B cell (primary cell): ENCODE results near the gene FRMD4B. TPM values are rescaled to one million over a fixed set of nuclear protein-coding genes. Genes with fewer than 3 reads are reported as not detected.

Experiments
- ATAC-seq: fragments of 200-7000 bp; cut with Tn5 transposase; one replicate; pipeline ENCODE4 v1.10.0; 2021; ENCODE audit warnings: low read depth, mild to moderate bottlenecking, moderate number of reproducible peaks, moderate library complexity
- CTCF ChIA-PET: fragments of 350-600 bp; sonication (Branson Sonifier 250); formaldehyde crosslinking; loops from one replicate; lab custom pipeline; 2021; ENCODE audit warnings: antibody characterized with exemption, inconsistent platforms; lab: Charles Lee
- POLR2A ChIA-PET: fragments of 350-600 bp; sonication (Branson Sonifier 250); formaldehyde crosslinking; loops from one replicate; lab custom pipeline; 2021; ENCODE audit warnings: antibody characterized with exemption; lab: Charles Lee
- DNase-seq: peaks from one replicate; pipeline ENCODE4 v3.0.0; 2013
- H2AFZ ChIP-seq: 2 replicates; pipeline ENCODE4 v1.6.1; 2012; ENCODE audit warnings: mild to moderate bottlenecking, low read depth, low read length; ENCODE audit not compliant: insufficient read depth, poor library complexity, severe bottlenecking
- H3K27ac ChIP-seq, 2 donors: 1 replicate in 1 of 2; 2 replicates in 1 of 2; pipeline ENCODE4 v1.5.1; 2012 to 2013; ENCODE audit warnings: low read length in 2 of 2, mild to moderate bottlenecking in 2 of 2, moderate library complexity in 1 of 2
- H3K27me3 ChIP-seq, 4 experiments: fragments of 200-600 bp in 1 of 4; sonication (generic) in 1 of 4; replicated peaks in 1 of 4; 1 replicate in 2 of 4; 2 replicates in 2 of 4; pipeline versions ENCODE4 v1.6.1 to v1.7.0; 2013 to 2016; ENCODE audit warnings: low read length in 3 of 4, mild to moderate bottlenecking in 2 of 4, mixed read lengths in 1 of 4, moderate library complexity in 1 of 4; ENCODE audit not compliant: insufficient read depth in 4 of 4, control insufficient read depth in 3 of 4; ENCODE audit errors: control extremely low read depth in 1 of 4
- H3K36me3 ChIP-seq, 2 experiments: replicated peaks in 1 of 2; 1 replicate in 1 of 2; 2 replicates in 1 of 2; pipeline versions ENCODE4 v1.6.1 to v1.7.1; 2013; ENCODE audit warnings: low read length in 1 of 2; ENCODE audit not compliant: insufficient read depth in 2 of 2, control insufficient read depth in 1 of 2; ENCODE audit errors: control extremely low read depth in 1 of 2, extremely low read depth in 1 of 2
- H3K4me1 ChIP-seq, 2 donors: fragments of 200-600 bp in 1 of 2; sonication (generic) in 1 of 2; 1 replicate in 1 of 2; 2 replicates in 1 of 2; pipeline versions ENCODE4 v1.5.1 to v1.6.1; 2013 to 2017; ENCODE audit warnings: low read length in 2 of 2; ENCODE audit not compliant: control insufficient read depth in 2 of 2, insufficient read depth in 2 of 2
- H3K4me2 ChIP-seq: replicated peaks from 2 replicates; pipeline ENCODE3; 2012; ENCODE audit warnings: mild to moderate bottlenecking, low read depth, low read length; ENCODE audit not compliant: poor library complexity, severe bottlenecking
- H3K4me3 ChIP-seq, 5 experiments: fragments of 200-600 bp in 1 of 5; sonication (generic) in 1 of 5; 1 replicate in 3 of 5; 2 replicates in 2 of 5; pipeline versions ENCODE4 v1.5.1 to v1.7.0; 2011 to 2016; ENCODE audit warnings: low read length in 4 of 5, mild to moderate bottlenecking in 4 of 5, low read depth in 2 of 5, control low read depth in 1 of 5, moderate library complexity in 1 of 5; ENCODE audit not compliant: insufficient read depth in 1 of 5; ENCODE audit errors: control extremely low read depth in 1 of 5, extremely low read depth in 1 of 5
- H3K79me2 ChIP-seq: fragments of 200-600 bp; sonication (generic); one replicate; pipeline ENCODE4 v1.6.0; 2016; ENCODE audit warnings: low read length; ENCODE audit not compliant: control insufficient read depth, insufficient read depth
- H3K9ac ChIP-seq: fragments of 200-600 bp; sonication (generic); 2 replicates; pipeline ENCODE4 v1.6.1; 2017; ENCODE audit warnings: mild to moderate bottlenecking, low read length, moderate library complexity
- H3K9me3 ChIP-seq, 3 donors: one replicate each; pipeline versions ENCODE4 v1.6.1 to v1.7.1; 2013; ENCODE audit warnings: low read length in 2 of 3; ENCODE audit not compliant: control insufficient read depth in 2 of 3, insufficient read depth in 1 of 3; ENCODE audit errors: control extremely low read depth in 1 of 3
- H4K20me1 ChIP-seq: 2 replicates; pipeline ENCODE4 v1.6.0; 2012; ENCODE audit warnings: mild to moderate bottlenecking, low read length; ENCODE audit not compliant: insufficient read depth, control insufficient read depth, poor library complexity, severe bottlenecking
- H3K27ac Mint-ChIP-seq: one replicate; pipeline ENCODE4 v1.8.0; 2021; ENCODE audit warnings: mixed read lengths
- H3K27me3 Mint-ChIP-seq: one replicate; pipeline ENCODE4 v1.8.0; 2021; ENCODE audit warnings: mixed read lengths
- H3K4me1 Mint-ChIP-seq: one replicate; pipeline ENCODE4 v1.8.0; 2021; ENCODE audit warnings: mixed read lengths
- H3K4me3 Mint-ChIP-seq: one replicate; pipeline ENCODE4 v1.8.0; 2021; ENCODE audit warnings: mixed read lengths
- H3K9me3 Mint-ChIP-seq: one replicate; pipeline ENCODE4 v1.8.0; 2022; ENCODE audit warnings: mixed read lengths; ENCODE audit not compliant: insufficient read depth
- CTCF ChIP-seq: fragments of 200-600 bp; IDR thresholded peaks from one replicate; pipeline ENCODE4 v1.8.0; 2022; ENCODE audit warnings: antibody characterized with exemption, mild to moderate bottlenecking
- EZH2 ChIP-seq: IDR thresholded peaks from 2 replicates; pipeline ENCODE4 v1.6.1; 2012; ENCODE audit warnings: borderline replicate concordance, low read depth, mild to moderate bottlenecking, moderate library complexity, low read length; ENCODE audit not compliant: insufficient read depth, poor library complexity, severe bottlenecking
- WGBS: methylation state at CpG from one replicate; pipeline ENCODE4 v1.1.5; 2013; ENCODE audit warnings: missing lambda C conversion rate; ENCODE audit not compliant: insufficient coverage; 5-methylcytosine and 5-hydroxymethylcytosine counted together
- intact Hi-C: fragments of 100-400 bp; cut with micrococcal nuclease; formaldehyde crosslinking; loops from one replicate; pipeline ENCODE4 v1.10.0; 2022
- polyA plus RNA-seq: library from polyadenylated mRNA; depleted of rRNA; stranded (reverse); fragments of >200 nt; gene quantifications from 2 replicates; pipeline ENCODE4 v1.2.3, GENCODE V29; 2012
- total RNA-seq, 2 donors: library from RNA; stranded (reverse); fragments of 120-200 nt in 1 of 2; gene quantifications; 1 replicate in 1 of 2; 2 replicates in 1 of 2; pipeline versions ENCODE4 v1.2.3 to v1.2.4, GENCODE V29; 2013 to 2022

FRMD4B gene
- total and polyA plus RNA-seq, 2 donors (not counting 1 experiment from before 2014, with no cell fraction given) = 0.06 to 0.20 TPM

GRCh38 chr3:69388241-69388640 lies 2.4 kb upstream of the FRMD4B start:
- WGBS = no CpG with 5 or more reads among the region's 4 CpGs
- no peak for TF ChIP-seq EZH2
- no peak for TF ChIP-seq CTCF
- no peaks in the 10 kb centered on the region for H3K36me3 ChIP-seq
- no peak for ATAC-seq
- Mint-ChIP-seq H3K27ac (no peak overlapping the region), H3K4me1 (peaks cover 12% of the 10 kb centered on the region), H3K27me3 (peaks cover 55% of the 10 kb centered on the region), H3K9me3 (no peaks in the 10 kb centered on the region), H3K4me3 (no peak overlapping the region)
- H3K9me3 ChIP-seq = no peaks in the 10 kb centered on the region
- no peaks in the 10 kb centered on the region for H4K20me1 ChIP-seq
- H2AFZ ChIP-seq = no peak overlapping the region
- no peak overlapping the region for H3K9ac ChIP-seq
- CTCF ChIA-PET = interaction anchor here (1.0 kb wide), 1 partner anchor 15 kb away, joined by 3 read pairs; no protein-coding TSS in a partner anchor
- POLR2A ChIA-PET = no interaction called here
- H3K4me2 ChIP-seq = no peak overlapping the region
- DNase-seq = no peak
- intact Hi-C loops = no loop called here
- no peaks in the 10 kb centered on the region for H3K79me2 ChIP-seq
- peaks cover 0 to 14% (median 4%) of the 10 kb centered on the region in 4 experiments for H3K27me3 ChIP-seq
- peaks cover 14 to 17% of the 10 kb centered on the region in 2 donors for H3K4me1 ChIP-seq
- no peak overlapping the region for H3K4me3 ChIP-seq
- H3K27ac ChIP-seq = no peak overlapping the region

GRCh38 chr3:69386556-69387385 lies 883 bp upstream of the FRMD4B start:
- ATAC-seq = no peak
- DNase-seq = no peak
- peak overlapping the region; percentile 75 for H3K4me2 ChIP-seq
- intact Hi-C loops = no loop called here
- no peaks in the 10 kb centered on the region for H4K20me1 ChIP-seq
- ChIA-PET CTCF (interaction anchor here (1.0 kb wide), 1 partner anchor 14 kb away, joined by 3 read pairs; no protein-coding TSS in a partner anchor), POLR2A (no interaction called here)
- Mint-ChIP-seq H3K4me3 (peak overlapping the region; percentile 65), H3K4me1 (peaks cover 12% of the 10 kb centered on the region), H3K27me3 (peaks cover 55% of the 10 kb centered on the region), H3K9me3 (no peaks in the 10 kb centered on the region), H3K27ac (no peak overlapping the region)
- H3K9ac ChIP-seq = no peak overlapping the region
- no peak overlapping the region for H2AFZ ChIP-seq
- TF ChIP-seq CTCF = no peak
- no peak for TF ChIP-seq EZH2
- peaks cover 14 to 17% of the 10 kb centered on the region in 2 donors for H3K4me1 ChIP-seq
- H3K27me3 ChIP-seq = peaks cover 0 to 14% (median 4%) of the 10 kb centered on the region in 4 experiments
- 0% methylated on average over 1 of the region's 8 CpGs for WGBS
- no peaks in the 10 kb centered on the region for H3K79me2 ChIP-seq
- H3K4me3 ChIP-seq = no peak overlapping the region
- no peaks in the 10 kb centered on the region for H3K9me3 ChIP-seq
- no peak overlapping the region for H3K27ac ChIP-seq
- H3K36me3 ChIP-seq = no peaks in the 10 kb centered on the region
